Glutamatergic neuron (in vitro differentiated cells): ENCODE results near the gene CELF1. TPM values are rescaled to one million over a fixed set of nuclear protein-coding genes. Genes with fewer than 3 reads are reported as not detected.
A peak's percentile ranks its signal among the peaks of the same experiment; 100 is the strongest.

ENCODE experiments used
- DNase-seq: peaks from one replicate; pipeline ENCODE4 v3.0.0; 2022
- H3K27ac Mint-ChIP-seq: one replicate; pipeline ENCODE4 v1.8.0; 2020; ENCODE audit warnings: mild to moderate bottlenecking, mixed read lengths, inconsistent platforms; ENCODE audit not compliant: unreplicated experiment
- H3K27me3 Mint-ChIP-seq: one replicate; pipeline ENCODE4 v1.8.0; 2020; ENCODE audit warnings: mild to moderate bottlenecking, moderate library complexity, mixed read lengths, inconsistent platforms; ENCODE audit not compliant: unreplicated experiment
- H3K36me3 Mint-ChIP-seq: one replicate; pipeline ENCODE4 v1.8.0; 2020; ENCODE audit warnings: mild to moderate bottlenecking, mixed read lengths, inconsistent platforms; ENCODE audit not compliant: unreplicated experiment
- H3K4me1 Mint-ChIP-seq: one replicate; pipeline ENCODE4 v1.8.0; 2020; ENCODE audit warnings: mild to moderate bottlenecking, low read depth, mixed read lengths, inconsistent platforms; ENCODE audit not compliant: unreplicated experiment
- H3K4me3 Mint-ChIP-seq: one replicate; pipeline ENCODE4 v1.8.0; 2020; ENCODE audit warnings: mild to moderate bottlenecking, mixed read lengths, inconsistent platforms; ENCODE audit not compliant: unreplicated experiment
- H3K9me3 Mint-ChIP-seq: one replicate; pipeline ENCODE4 v1.8.0; 2020; ENCODE audit warnings: mild to moderate bottlenecking, moderate library complexity, mixed read lengths, inconsistent platforms; ENCODE audit not compliant: unreplicated experiment
- CTCF ChIP-seq: fragments of 200-600 bp; sonication (generic); IDR thresholded peaks from one replicate; pipeline ENCODE4 v1.5.0; 2021; ENCODE audit not compliant: partially characterized antibody, unreplicated experiment
- total RNA-seq: library from RNA; stranded (reverse); fragmentation: NEBNext Ultra II Directional; extraction: Animal tissue kit (Norgen Biotek cat#: 25700); gene quantifications from one replicate; pipeline ENCODE4 v1.2.1, GENCODE V29; 2021; ENCODE audit not compliant: unreplicated experiment

The CELF1 gene
- total RNA-seq, 1 donor from 2014 or later = 261 TPM

GRCh38 chr11:47586098-47586855 lies 33.3 kb upstream of the CELF1 start, which contains the start of gene FAM180B:
Gene FAM180B, plus strand, starts transcription at chr11:47586678. Its CDS starts 91 bp downstream, at chr11:47586769.
- H3K4me1 Mint-ChIP-seq = peaks cover 2% of the 10 kb centered on the region
- no peak within 1 kb of the TSS for H3K4me3 Mint-ChIP-seq
- TF ChIP-seq CTCF = no peak
- peaks cover 9% of the 10 kb centered on the region for H3K27me3 Mint-ChIP-seq
- DNase-seq = no peak
- peaks cover 5% of the 10 kb centered on the region for H3K36me3 Mint-ChIP-seq
- H3K27ac Mint-ChIP-seq = no peak within 1 kb of the TSS
- H3K9me3 Mint-ChIP-seq = peaks cover 4% of the 10 kb centered on the region

GRCh38 chr11:47583844-47584243 lies 30.9 kb upstream of the CELF1 start:
- Mint-ChIP-seq H3K36me3 (peaks cover 5% of the 10 kb centered on the region), H3K27me3 (peaks cover 13% of the 10 kb centered on the region), H3K9me3 (peaks cover 8% of the 10 kb centered on the region), H3K4me3 (no peak overlapping the region), H3K27ac (no peak overlapping the region), H3K4me1 (peaks cover 9% of the 10 kb centered on the region)
- DNase-seq = no peak
- no peak for TF ChIP-seq CTCF

- H3K4me1 Mint-ChIP-seq = peaks cover 12% of the 10 kb centered on the region
- peak within 1 kb of the TSS; percentile 98 for H3K27ac Mint-ChIP-seq
- peak within 1 kb of the TSS; percentile 100 for H3K4me3 Mint-ChIP-seq
- H3K9me3 Mint-ChIP-seq = peaks cover 7% of the 10 kb centered on the region
- peaks cover 10% of the 10 kb centered on the region for H3K27me3 Mint-ChIP-seq
- DNase-seq = peak; percentile 89
- TF ChIP-seq CTCF = no peak
- H3K36me3 Mint-ChIP-seq = peaks cover 6% of the 10 kb centered on the region
Measured at GRCh38 chr11:47578524-47579494, 25.9 kb upstream of the CELF1 start, which contains the start of the genes KBTBD4 and NDUFS3. Gene KBTBD4, minus strand, starts transcription at chr11:47578970. Its CDS starts 19 bp downstream, at chr11:47578951. Gene NDUFS3, plus strand, starts transcription at chr11:47579074. Its CDS starts 18 bp downstream, at chr11:47579092.

- Mint-ChIP-seq H3K36me3 (peaks cover 5% of the 10 kb centered on the region), H3K4me1 (peaks cover 12% of the 10 kb centered on the region), H3K27ac (no peak overlapping the region), H3K4me3 (peak overlapping the region; percentile 100), H3K9me3 (peaks cover 7% of the 10 kb centered on the region), H3K27me3 (peaks cover 10% of the 10 kb centered on the region)
- DNase-seq = no peak
- TF ChIP-seq CTCF = no peak
Measured at GRCh38 chr11:47577460-47578041, 24.6 kb upstream of the CELF1 start.
